HG02571 (cell line): ENCODE results near the gene HDAC4.

Experiments
- ATAC-seq: cut with Tn5 transposase; IDR thresholded peaks from one replicate; pipeline ENCODE4 v1.9.1; 2021; ENCODE audit warnings: mild to moderate bottlenecking, moderate library complexity; ENCODE audit not compliant: unreplicated experiment

Gene HDAC4

GRCh38 chr2:239299218-239299939 is 101.4 kb downstream of the HDAC4 start:
- no peak for ATAC-seq

DNA sequence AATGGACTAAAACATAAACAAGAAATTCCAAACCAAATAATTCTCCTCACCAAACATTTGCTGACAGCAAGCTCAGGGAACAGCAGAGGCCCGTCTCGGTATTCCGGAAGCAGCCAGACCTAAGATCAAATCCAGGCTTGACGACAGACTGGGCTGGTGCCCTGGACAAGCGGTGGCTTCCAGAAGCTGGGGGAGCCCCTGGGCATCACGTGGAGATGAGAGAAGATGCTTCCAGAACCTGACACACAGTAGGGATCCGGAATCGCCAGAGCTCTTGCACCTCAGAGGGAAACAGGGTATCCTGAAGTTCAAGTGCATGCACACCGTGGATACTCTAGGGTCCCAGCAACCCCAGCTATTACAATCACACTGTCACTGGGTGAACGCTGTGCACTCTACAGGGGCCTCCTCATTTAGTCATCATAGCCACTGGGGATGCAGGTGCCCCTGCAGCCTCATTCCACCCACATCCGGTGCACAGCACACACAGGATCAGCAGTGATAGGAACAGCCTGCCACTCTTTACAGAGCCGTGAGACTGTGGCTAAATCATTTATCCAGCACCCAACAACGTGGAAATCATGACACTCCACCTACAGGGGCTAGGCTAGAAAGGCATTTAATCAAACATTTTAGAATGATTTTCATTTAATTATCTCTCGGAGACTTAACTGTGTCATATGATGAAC is 102.6 kb downstream of the HDAC4 start:
- no peak for ATAC-seq

- ATAC-seq, result no peak
Observed at GRCh38 chr2:239297142-239298004, 103.4 kb downstream of the HDAC4 start.

GRCh38 chr2:239296020-239296932 is 104.5 kb downstream of the HDAC4 start:
- no peak for ATAC-seq

DNA sequence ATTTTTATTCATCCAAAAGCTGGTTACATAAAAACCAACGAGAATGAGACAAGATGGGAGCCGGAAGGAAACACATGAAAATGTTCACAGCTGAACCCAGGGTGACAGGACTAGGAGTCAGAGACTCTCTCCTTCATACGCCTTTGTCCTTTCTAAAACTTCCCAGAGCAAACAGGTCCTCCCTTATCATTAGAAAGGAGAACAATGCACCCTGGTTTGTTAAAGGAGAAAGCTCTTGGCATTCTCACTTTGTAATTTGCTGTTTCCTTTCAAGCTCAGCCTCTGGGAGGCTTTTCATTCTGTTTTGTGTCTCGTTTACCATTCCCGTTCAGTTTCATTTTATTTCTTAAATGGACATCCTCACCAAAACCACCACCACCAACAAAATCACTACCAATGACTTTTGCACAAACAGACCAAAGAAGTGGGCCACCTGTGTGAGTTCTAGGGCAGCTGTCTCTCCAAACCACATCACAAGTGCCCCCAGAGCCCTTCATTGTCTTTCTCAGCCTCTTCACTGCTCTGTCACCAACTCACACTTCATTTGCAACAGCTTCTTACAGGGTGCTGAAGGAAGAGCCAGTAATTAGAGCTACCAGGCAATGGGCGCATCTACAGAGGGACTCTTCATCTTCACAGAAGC is 105.3 kb downstream of the HDAC4 start:
- no peak for ATAC-seq

DNA sequence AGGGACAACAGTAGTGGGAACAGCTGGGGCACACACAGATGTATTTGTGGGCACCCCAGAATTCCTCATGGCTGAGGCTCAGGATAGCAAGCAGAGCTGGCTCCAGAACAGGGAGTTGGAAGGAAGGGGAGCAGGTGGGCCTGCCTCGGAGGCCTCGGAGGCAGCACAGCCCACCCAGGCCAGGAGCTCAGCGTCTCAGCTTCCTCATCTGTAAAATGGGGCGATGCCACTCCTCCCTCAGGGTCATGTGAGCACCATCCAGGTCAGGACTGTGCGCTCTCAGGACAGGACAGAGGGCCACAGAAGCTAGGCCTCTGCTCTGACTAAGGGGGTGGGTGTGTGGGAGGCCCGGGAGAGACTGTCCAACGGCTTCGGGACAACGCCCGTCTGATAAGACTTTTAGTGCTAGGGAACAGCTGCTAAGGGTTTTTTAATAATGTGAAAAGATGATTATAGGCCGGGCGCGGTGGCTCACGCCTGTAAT is 106.2 kb downstream of the HDAC4 start:
- ATAC-seq, result no peak

- ATAC-seq, result no peak
Observed at GRCh38 chr2:239293775-239294430, 106.9 kb downstream of the HDAC4 start.

GRCh38 chr2:239292959-239293774 is 107.7 kb downstream of the HDAC4 start:
- ATAC-seq, result no peak

DNA sequence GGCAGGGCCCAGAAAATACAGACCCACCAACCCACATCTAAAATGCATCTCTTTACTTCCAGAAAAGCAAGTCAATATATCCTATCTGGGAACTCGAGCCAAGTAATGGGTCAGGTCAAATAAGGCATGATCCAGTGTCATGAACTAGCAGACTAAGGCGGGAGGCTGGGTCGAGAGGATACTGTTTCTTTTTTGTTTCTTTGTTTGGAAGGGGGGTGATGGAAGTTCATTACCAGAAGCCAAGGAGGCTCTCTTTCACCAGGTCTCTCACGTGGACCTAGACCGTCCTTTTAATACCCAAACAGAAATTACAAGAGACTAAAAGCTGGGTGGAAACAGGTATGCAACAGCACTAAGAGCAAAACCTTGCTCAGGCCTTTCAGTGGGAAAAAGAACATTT is 108.3 kb downstream of the HDAC4 start:
- no peak for ATAC-seq

GRCh38 chr2:239291475-239292350 is 109.1 kb downstream of the HDAC4 start:
- no peak for ATAC-seq

DNA sequence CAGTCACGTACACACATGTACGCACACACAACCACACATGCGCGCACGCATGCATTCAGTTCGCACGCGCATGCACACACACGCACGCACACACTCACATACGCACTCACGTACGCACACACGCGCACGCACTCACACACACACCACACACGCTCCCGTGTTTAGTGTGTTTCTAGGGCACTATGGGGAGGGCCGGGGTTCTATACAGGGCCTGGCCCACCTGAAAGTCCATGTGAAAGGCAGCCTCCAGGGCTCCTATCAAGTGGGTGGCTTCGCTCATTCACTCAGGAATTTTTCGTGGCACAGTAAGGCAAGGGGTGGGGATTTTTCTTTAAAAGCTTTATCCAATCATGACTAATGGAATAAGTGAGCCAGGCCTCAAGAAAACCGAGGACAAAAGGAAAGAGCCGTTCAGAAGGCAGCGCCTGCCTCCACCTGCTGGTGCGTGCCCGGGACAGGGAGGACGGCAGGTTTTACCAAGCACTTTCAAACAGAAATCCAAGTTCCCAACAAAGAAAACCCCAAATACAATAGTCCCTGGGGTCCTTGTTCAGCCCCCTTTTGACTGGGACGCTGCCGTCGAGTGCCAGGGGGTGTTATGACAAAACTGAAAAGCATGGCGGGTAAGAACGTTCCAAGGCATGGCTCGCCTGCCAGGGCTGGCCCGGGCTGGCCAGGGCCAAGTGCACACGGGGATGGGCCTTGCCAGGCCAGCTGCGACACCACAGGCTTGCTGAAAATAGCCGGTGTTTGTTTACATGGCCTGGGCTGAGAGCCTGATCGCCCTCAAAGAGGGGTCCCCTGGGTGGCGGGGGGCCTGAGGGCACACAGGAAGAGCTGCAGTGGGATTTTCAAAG is 110.0 kb downstream of the HDAC4 start:
- ATAC-seq, result no peak

DNA sequence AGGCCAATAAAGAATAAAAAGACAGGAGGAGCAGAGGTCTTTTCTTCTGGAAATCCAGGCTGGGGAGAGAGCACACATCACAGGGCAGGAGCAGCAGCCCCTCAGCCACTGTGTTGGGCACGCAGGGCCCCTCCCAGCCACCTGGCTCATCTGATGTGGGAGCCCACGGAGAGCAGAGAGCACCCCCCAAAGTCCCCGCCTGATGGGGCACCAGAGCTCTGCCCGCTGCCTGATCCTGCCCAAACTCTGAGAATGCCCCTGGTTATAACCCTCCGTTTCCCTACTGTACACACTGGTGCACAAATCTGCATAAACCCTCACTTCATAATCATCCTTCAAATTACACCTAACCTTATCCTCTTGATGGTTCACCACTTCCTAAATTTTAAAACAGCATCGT is 111.3 kb downstream of the HDAC4 start:
- no peak for ATAC-seq

DNA sequence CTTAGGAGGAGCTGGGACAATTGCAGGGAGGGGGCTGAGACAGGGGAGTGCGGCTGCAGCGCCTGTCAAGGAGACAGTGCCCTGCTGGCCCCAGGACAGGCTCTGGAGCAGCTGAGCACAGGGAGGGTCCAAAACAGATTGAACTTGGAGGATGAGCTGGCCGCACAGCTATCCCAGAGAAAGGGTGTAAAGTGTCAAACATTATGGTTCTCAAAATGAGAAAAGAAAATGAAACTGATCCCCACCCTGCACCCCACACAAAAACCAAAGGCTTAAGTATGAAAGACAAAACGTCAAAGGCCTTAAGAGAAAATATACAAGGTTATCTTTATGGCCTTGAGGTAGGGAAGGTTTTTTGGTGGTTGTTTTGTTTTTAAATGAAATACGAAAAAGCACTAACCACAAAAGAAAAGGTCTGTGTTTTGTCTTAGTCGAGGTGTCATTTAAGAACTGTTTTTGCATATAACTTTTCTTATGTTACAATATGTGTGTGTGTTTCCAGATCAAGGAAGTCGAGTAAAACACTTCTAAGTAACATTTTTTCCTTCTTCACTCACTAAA is 111.8 kb downstream of the HDAC4 start:
- peak; percentile 72 for ATAC-seq

DNA sequence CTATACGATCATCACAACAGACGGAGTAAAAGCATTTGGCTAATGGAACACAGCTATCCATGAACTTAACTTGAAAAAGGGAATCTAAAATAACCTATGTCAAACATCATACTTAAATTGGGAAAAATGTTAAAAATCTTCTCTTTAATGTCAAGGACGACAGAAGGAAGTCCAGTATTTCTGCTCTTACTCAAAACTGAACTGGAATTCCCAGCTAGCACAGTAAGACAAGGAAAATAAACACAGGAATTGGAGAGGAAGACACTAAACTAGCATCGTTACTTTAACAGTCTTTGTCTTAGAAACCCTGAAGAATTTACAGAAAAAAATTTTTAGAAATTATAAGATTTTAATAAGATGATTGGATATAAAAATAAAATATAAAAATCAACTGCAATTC is 112.6 kb downstream of the HDAC4 start:
- ATAC-seq, result no peak

DNA sequence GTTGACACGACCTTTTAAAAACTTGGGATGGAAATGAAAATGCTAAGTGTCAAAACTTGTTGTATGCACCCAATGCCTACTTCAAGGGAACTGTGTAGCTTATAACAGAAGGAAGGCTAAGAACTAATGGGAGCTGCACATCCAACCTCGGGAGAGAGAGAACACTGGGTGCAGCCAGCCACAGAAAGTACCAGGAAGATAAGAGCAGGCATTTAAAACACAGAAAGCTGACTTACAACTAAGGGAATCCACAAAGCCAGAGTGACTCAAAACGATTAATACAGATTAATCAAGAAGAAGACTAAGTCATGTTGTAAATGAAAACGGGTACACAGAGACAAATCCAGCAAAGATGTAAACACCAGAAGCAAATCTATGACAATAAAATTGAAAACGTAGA is 113.4 kb downstream of the HDAC4 start:
- no peak for ATAC-seq

GRCh38 chr2:239286901-239287300 is 113.9 kb downstream of the HDAC4 start:
- ATAC-seq, result no peak

- no peak for ATAC-seq
Observed at GRCh38 chr2:239285932-239286230, 114.9 kb downstream of the HDAC4 start.
